ENCODE results near the gene RNU2-63P. TPM values are rescaled to one million over a fixed set of nuclear protein-coding genes. Genes with fewer than 3 reads are reported as not detected.
"Not testable (repeated sequence)": the region's sequence is repeated elsewhere in the genome, so short reads cannot be mapped to it uniquely, and the experiment has no call there.

Gene RNU2-63P
- total RNA-seq, 1 experiment from 2014 or later: not detected

DNA sequence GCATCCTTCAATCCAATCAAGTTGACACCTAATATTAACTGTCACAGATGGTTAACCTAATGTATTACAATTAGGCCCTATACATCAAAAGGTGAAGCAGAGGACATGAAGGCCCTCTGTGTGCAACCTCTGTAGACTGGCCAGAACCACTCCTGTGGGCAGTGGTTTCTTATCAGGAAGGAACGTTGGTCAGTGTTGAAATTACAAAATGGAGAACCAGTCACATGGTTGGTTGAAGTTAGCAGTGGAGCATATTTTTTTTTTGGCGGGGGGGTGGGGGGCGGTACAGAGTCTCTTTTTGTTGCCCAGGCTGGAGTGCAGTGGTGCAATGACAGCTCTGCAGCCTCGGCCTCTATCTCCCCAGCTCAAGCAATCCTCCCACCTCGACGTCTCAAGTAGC lies 19.8 kb downstream of the RNU2-63P start:
- CTCF ChIA-PET: no interaction called here
- intact Hi-C loops (cut with micrococcal nuclease; ENCODE audit: unreplicated experiment): no loop called here
- POLR2A ChIA-PET (ENCODE audit: unreplicated experiment): no interaction called here

DNA sequence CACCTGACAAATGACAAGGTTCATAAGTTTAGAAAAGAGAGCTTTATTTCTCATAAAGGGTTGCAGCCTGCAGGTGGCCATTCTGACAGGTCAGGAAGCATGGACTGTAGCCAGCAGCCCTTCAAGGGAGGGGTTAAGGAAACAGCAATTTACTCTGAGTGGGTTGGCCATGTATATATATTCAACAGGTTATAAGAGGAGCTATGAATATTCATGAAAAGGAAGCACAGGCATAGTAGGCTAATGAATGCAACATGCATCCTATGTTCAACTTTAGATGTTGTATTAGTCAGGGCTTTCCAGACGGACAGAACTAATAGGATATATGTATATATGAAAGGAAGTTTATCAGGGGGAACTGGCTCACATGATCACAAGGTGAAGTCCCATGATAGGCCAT lies 20.6 kb downstream of the RNU2-63P start:
- Histone ChIP-seq H3K4me1 (replicated peaks; ENCODE audit: insufficient read depth) (no peaks in the 10 kb centered on the region), H3K79me2 (ENCODE audit: low read depth) (no peaks in the 10 kb centered on the region), H3F3A (ENCODE audit: insufficient read depth, low read depth) (no peaks in the 10 kb centered on the region), H3K27ac (no peak overlapping the region), H3K4me2 (no peak overlapping the region), H3K36me3 (ENCODE audit: low read depth) (no peaks in the 10 kb centered on the region), H3K9me2 (ENCODE audit: insufficient read depth) (no peaks in the 10 kb centered on the region), H3K27me3 (ENCODE audit: insufficient read depth, low read depth) (no peaks in the 10 kb centered on the region), H3K4me3 (no peak overlapping the region), H4K20me1 (ENCODE audit: insufficient read depth) (no peaks in the 10 kb centered on the region), H3K9me3 (ENCODE audit: insufficient read depth, low read depth) (no peaks in the 10 kb centered on the region), H2AFZ (no peak overlapping the region)
- BruUV-seq (replicated peaks): no TSS peak
- ChIA-PET CTCF (no interaction called here), POLR2A (ENCODE audit: unreplicated experiment) (no interaction called here)
- TF ChIP-seq, protein P1, sequence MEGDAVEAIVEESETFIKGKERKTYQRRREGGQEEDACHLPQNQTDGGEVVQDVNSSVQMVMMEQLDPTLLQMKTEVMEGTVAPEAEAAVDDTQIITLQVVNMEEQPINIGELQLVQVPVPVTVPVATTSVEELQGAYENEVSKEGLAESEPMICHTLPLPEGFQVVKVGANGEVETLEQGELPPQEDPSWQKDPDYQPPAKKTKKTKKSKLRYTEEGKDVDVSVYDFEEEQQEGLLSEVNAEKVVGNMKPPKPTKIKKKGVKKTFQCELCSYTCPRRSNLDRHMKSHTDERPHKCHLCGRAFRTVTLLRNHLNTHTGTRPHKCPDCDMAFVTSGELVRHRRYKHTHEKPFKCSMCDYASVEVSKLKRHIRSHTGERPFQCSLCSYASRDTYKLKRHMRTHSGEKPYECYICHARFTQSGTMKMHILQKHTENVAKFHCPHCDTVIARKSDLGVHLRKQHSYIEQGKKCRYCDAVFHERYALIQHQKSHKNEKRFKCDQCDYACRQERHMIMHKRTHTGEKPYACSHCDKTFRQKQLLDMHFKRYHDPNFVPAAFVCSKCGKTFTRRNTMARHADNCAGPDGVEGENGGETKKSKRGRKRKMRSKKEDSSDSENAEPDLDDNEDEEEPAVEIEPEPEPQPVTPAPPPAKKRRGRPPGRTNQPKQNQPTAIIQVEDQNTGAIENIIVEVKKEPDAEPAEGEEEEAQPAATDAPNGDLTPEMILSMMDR (conservative IDR thresholded peaks at IDR 0.05): no peak
- no peak for TF ChIP-seq EZH2 (IDR thresholded peaks at IDR 0.05; ENCODE audit: low read depth)
- no peak for DNase-seq
- intact Hi-C loops (cut with micrococcal nuclease; ENCODE audit: unreplicated experiment): no loop called here

More for the DNA sequence above, 19.8 kb downstream of the RNU2-63P start:
- Histone ChIP-seq H3K4me2 (no peak overlapping the region), H3F3A (ENCODE audit: insufficient read depth, low read depth) (no peaks in the 10 kb centered on the region), H3K4me1 (replicated peaks; ENCODE audit: insufficient read depth) (no peaks in the 10 kb centered on the region), H3K79me2 (ENCODE audit: low read depth) (no peaks in the 10 kb centered on the region), H2AFZ (no peak overlapping the region), H3K27me3 (ENCODE audit: insufficient read depth, low read depth) (no peaks in the 10 kb centered on the region), H4K20me1 (ENCODE audit: insufficient read depth) (no peaks in the 10 kb centered on the region), H3K27ac (no peak overlapping the region), H3K36me3 (ENCODE audit: low read depth) (no peaks in the 10 kb centered on the region), H3K4me3 (no peak overlapping the region), H3K9me3 (ENCODE audit: insufficient read depth, low read depth) (no peaks in the 10 kb centered on the region), H3K9me2 (ENCODE audit: insufficient read depth) (no peaks in the 10 kb centered on the region)
- BruUV-seq (replicated peaks): no TSS peak
- DNase-seq: no peak
- no peak for TF ChIP-seq EZH2 (IDR thresholded peaks at IDR 0.05; ENCODE audit: low read depth)
- TF ChIP-seq, protein P1 (conservative IDR thresholded peaks at IDR 0.05): no peak

GRCh38 chr2:87994304-87994850 lies 22.0 kb downstream of the RNU2-63P start:
- intact Hi-C loops (cut with micrococcal nuclease; ENCODE audit: unreplicated experiment); BruUV-seq (replicated peaks); H3K36me3 ChIP-seq (ENCODE audit: low read depth): not testable (repeated sequence)

GRCh38 chr2:87992569-87992968 lies 23.8 kb downstream of the RNU2-63P start:
- H3K27me3 ChIP-seq (ENCODE audit: insufficient read depth, low read depth); H2AFZ ChIP-seq; H3K4me1 ChIP-seq (replicated peaks; ENCODE audit: insufficient read depth); H3K9me3 ChIP-seq (ENCODE audit: insufficient read depth, low read depth); CTCF ChIA-PET; H3K4me3 ChIP-seq; DNase-seq; H3F3A ChIP-seq (ENCODE audit: insufficient read depth, low read depth); H3K27ac ChIP-seq; intact Hi-C loops (cut with micrococcal nuclease; ENCODE audit: unreplicated experiment); H3K36me3 ChIP-seq (ENCODE audit: low read depth); H3K9me2 ChIP-seq (ENCODE audit: insufficient read depth); H3K79me2 ChIP-seq (ENCODE audit: low read depth); H4K20me1 ChIP-seq (ENCODE audit: insufficient read depth); BruUV-seq (replicated peaks); POLR2A ChIA-PET (ENCODE audit: unreplicated experiment); H3K4me2 ChIP-seq: not testable (repeated sequence)

More at GRCh38 chr2:87994304-87994850, 22.0 kb downstream of the RNU2-63P start:
- H3K79me2 ChIP-seq (ENCODE audit: low read depth); H2AFZ ChIP-seq; H3K27me3 ChIP-seq (ENCODE audit: insufficient read depth, low read depth); H3K27ac ChIP-seq; H3K9me3 ChIP-seq (ENCODE audit: insufficient read depth, low read depth); H3K4me2 ChIP-seq; H3K4me1 ChIP-seq (replicated peaks; ENCODE audit: insufficient read depth); DNase-seq; POLR2A ChIA-PET (ENCODE audit: unreplicated experiment); H3K4me3 ChIP-seq; H3F3A ChIP-seq (ENCODE audit: insufficient read depth, low read depth); CTCF ChIA-PET; H3K9me2 ChIP-seq (ENCODE audit: insufficient read depth); H4K20me1 ChIP-seq (ENCODE audit: insufficient read depth): not testable (repeated sequence)

DNA sequence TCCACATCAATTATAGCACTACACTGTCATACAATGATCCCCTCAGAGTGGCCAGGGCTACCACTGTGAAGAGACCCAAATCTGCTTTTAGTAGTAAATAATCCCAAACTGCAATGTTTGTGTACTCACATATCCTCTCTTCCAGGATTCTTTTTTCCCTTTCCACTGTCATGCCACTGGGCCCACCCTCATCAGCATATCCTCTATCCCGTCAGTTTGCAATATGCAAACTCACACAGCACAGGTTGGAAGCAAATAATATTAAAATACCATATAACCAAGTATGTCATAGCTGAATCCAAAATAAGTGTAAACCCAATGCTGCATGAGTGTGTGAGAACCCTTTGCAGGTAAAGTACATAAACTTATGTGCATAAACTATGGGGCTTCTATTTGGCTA lies 28.9 kb downstream of the RNU2-63P start:
- H3K9me2 ChIP-seq (ENCODE audit: insufficient read depth); H3K36me3 ChIP-seq (ENCODE audit: low read depth); H2AFZ ChIP-seq; intact Hi-C loops (cut with micrococcal nuclease; ENCODE audit: unreplicated experiment); H3K27me3 ChIP-seq (ENCODE audit: insufficient read depth, low read depth); H3K4me3 ChIP-seq; H3K79me2 ChIP-seq (ENCODE audit: low read depth); H3K9me3 ChIP-seq (ENCODE audit: insufficient read depth, low read depth); BruUV-seq (replicated peaks); POLR2A ChIA-PET (ENCODE audit: unreplicated experiment); H4K20me1 ChIP-seq (ENCODE audit: insufficient read depth); CTCF ChIA-PET; H3K27ac ChIP-seq; DNase-seq; H3K4me1 ChIP-seq (replicated peaks; ENCODE audit: insufficient read depth); H3K4me2 ChIP-seq; H3F3A ChIP-seq (ENCODE audit: insufficient read depth, low read depth): not testable (repeated sequence)

DNA sequence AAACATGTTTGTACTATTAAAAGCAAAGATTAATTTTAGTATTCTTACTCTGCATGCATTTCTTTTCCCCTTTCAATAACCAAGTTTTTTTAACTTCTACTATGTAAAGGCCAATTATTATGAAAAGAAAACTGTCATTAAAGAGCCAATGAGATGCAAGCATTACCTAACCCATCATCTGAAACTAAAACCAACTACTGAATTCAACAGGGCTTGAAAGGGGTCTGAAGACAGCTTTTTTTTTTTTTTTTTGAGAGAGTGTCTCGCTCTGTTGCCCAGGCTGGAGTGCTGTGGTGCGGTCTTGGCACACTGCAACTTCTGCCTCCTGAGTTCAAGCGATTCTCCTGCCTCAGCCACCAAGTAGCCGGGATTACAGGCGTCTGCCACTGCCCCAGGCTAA lies 30.4 kb downstream of the RNU2-63P start:
- BruUV-seq (replicated peaks); H3K27me3 ChIP-seq (ENCODE audit: insufficient read depth, low read depth); H3K79me2 ChIP-seq (ENCODE audit: low read depth); H3K9me3 ChIP-seq (ENCODE audit: insufficient read depth, low read depth); DNase-seq; H3F3A ChIP-seq (ENCODE audit: insufficient read depth, low read depth); POLR2A ChIA-PET (ENCODE audit: unreplicated experiment); H3K4me1 ChIP-seq (replicated peaks; ENCODE audit: insufficient read depth); CTCF ChIA-PET; H3K27ac ChIP-seq; H3K4me3 ChIP-seq; H2AFZ ChIP-seq; H3K36me3 ChIP-seq (ENCODE audit: low read depth); intact Hi-C loops (cut with micrococcal nuclease; ENCODE audit: unreplicated experiment); H4K20me1 ChIP-seq (ENCODE audit: insufficient read depth); H3K4me2 ChIP-seq; H3K9me2 ChIP-seq (ENCODE audit: insufficient read depth): not testable (repeated sequence)
